SH-SY5Y (cell line): ENCODE data around the gene LLGL2.

Source experiments
- GATA2 ChIP-seq: IDR thresholded peaks from 2 replicates; pipeline ENCODE4 v1.6.1; 2011; ENCODE audit warnings: mild to moderate bottlenecking, low read depth, low read length
- GATA3 ChIP-seq: IDR thresholded peaks from 2 replicates; pipeline ENCODE4 v1.6.1; 2011; ENCODE audit warnings: low read depth, mild to moderate bottlenecking, low read length, moderate library complexity

DNA sequence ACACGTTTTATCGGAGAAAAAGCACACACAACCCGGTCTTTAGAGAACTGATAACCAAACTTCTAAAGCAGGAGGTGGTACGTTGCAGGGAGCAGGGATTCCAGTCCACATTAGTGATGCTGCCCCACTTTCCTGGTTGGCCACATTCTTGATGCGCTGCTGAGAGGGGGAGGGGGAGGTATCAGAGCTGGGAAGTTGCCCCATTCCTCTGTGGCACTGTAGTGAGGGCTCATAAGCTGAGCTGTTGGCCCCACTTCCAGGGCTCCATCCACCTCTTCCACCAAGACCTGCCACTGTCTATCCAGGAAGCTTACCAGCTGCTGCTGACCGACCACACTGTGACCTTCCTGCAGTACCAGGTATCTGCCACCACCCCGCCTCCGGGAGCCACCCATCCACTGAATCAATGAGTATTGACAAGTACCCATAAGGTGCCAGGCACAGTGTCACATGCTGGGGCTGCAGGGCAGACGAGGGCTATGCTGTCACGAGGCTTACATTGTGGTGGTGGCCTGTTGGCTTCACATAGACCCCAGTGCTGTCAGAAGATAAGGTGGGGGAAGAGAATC, 8.1 kb upstream of the LLGL2 start:
- TF ChIP-seq GATA2 (no peak), GATA3 (no peak)
